HG02588 (cell line): Measurements from ENCODE around the gene RPUSD4.

ENCODE experiments used
- ATAC-seq: cut with Tn5 transposase; IDR thresholded peaks from one replicate; pipeline ENCODE4 v1.9.1; 2021; ENCODE audit warnings: mild to moderate bottlenecking, moderate library complexity; ENCODE audit not compliant: unreplicated experiment

Gene RPUSD4

GRCh38 chr11:126214441-126214840 lies 3.0 kb upstream of the RPUSD4 start:
- ATAC-seq = no peak

GRCh38 chr11:126212089-126212660 lies 725 bp upstream of the RPUSD4 start:
- no peak for ATAC-seq

- no peak for ATAC-seq
These were observed 597 bp downstream of the RPUSD4 start for GRCh38 chr11:126210871-126211235.

- no peak for ATAC-seq
These were observed 3.6 kb downstream of the RPUSD4 start for GRCh38 chr11:126207896-126208295.

- no peak for ATAC-seq
These were observed 6.1 kb downstream of the RPUSD4 start for GRCh38 chr11:126205359-126205758.

GRCh38 chr11:126202646-126203359 lies 8.6 kb downstream of the RPUSD4 start:
- ATAC-seq = no peak

GRCh38 chr11:126198648-126199047 lies 12.8 kb downstream of the RPUSD4 start:
- no peak for ATAC-seq

- no peak for ATAC-seq
These were observed 14.0 kb downstream of the RPUSD4 start for GRCh38 chr11:126197277-126197939.

GRCh38 chr11:126195119-126195518 lies 16.3 kb downstream of the RPUSD4 start:
- ATAC-seq = no peak

GRCh38 chr11:126194121-126194543 lies 17.3 kb downstream of the RPUSD4 start:
- no peak for ATAC-seq

- no peak for ATAC-seq
These were observed 18.4 kb downstream of the RPUSD4 start for GRCh38 chr11:126193038-126193478.

GRCh38 chr11:126192361-126192760 lies 19.1 kb downstream of the RPUSD4 start:
- no peak for ATAC-seq

GRCh38 chr11:126191379-126192073 lies 19.9 kb downstream of the RPUSD4 start:
- ATAC-seq = no peak

GRCh38 chr11:126190792-126191191 lies 20.7 kb downstream of the RPUSD4 start:
- ATAC-seq = no peak

GRCh38 chr11:126189109-126189929 lies 22.1 kb downstream of the RPUSD4 start:
- no peak for ATAC-seq

- ATAC-seq = peak; percentile 81
These were observed 22.9 kb downstream of the RPUSD4 start for GRCh38 chr11:126188332-126189108.

- no peak for ATAC-seq
These were observed 24.5 kb downstream of the RPUSD4 start for GRCh38 chr11:126186708-126187529.

GRCh38 chr11:126186025-126186698 lies 25.3 kb downstream of the RPUSD4 start:
- no peak for ATAC-seq
